Measurements from ENCODE around the gene BCKDHA.

BCKDHA gene

GRCh38 chr19:41397086-41398049, at the start of gene BCKDHA, which contains the start of gene EXOSC5:
Gene BCKDHA, plus strand, starts transcription at chr19:41397818. Its CDS starts 10 bp downstream, at chr19:41397828.
Gene EXOSC5, minus strand, starts transcription at chr19:41397359. Its CDS starts 31 bp downstream, at chr19:41397328.
- peak; percentile 100 for DNase-seq

GRCh38 chr19:41350735-41351338, 46.8 kb upstream of the BCKDHA start:
- DNase-seq = no peak

- DNase-seq = peak; percentile 89
These were observed 46.0 kb upstream of the BCKDHA start for GRCh38 chr19:41351339-41352245.

- no peak for DNase-seq
These were observed 45.4 kb upstream of the BCKDHA start for GRCh38 chr19:41352279-41352608.

- peak; percentile 78 for DNase-seq
These were observed 44.8 kb upstream of the BCKDHA start for GRCh38 chr19:41352609-41353465.

GRCh38 chr19:41353466-41354342, 43.9 kb upstream of the BCKDHA start, which contains the start of gene TGFB1:
Gene TGFB1, minus strand, starts transcription at chr19:41353922. Its CDS starts 878 bp downstream, at chr19:41353044.
- peak; percentile 96 for DNase-seq

GRCh38 chr19:41354343-41354953, 43.2 kb upstream of the BCKDHA start:
- DNase-seq = no peak

- DNase-seq = no peak
These were observed 42.6 kb upstream of the BCKDHA start for GRCh38 chr19:41355035-41355434.

GRCh38 chr19:41355802-41356201, 41.8 kb upstream of the BCKDHA start:
- no peak for DNase-seq

GRCh38 chr19:41356984-41357739, 40.5 kb upstream of the BCKDHA start:
- no peak for DNase-seq

GRCh38 chr19:41357746-41358145, 39.9 kb upstream of the BCKDHA start:
- DNase-seq = no peak

GRCh38 chr19:41359741-41360140, 37.9 kb upstream of the BCKDHA start:
- no peak for DNase-seq

GRCh38 chr19:41362143-41362847, 35.3 kb upstream of the BCKDHA start:
- DNase-seq = no peak

- DNase-seq = no peak
These were observed 34.3 kb upstream of the BCKDHA start for GRCh38 chr19:41363371-41363752.

- peak; percentile 99 for DNase-seq
These were observed 33.7 kb upstream of the BCKDHA start, which contains the start of gene B9D2 for GRCh38 chr19:41363753-41364523. Gene B9D2, minus strand, starts transcription at chr19:41364149. Its CDS starts 630 bp downstream, at chr19:41363519.

- DNase-seq = no peak
These were observed 32.9 kb upstream of the BCKDHA start for GRCh38 chr19:41364524-41365391.

GRCh38 chr19:41366089-41366488, 31.5 kb upstream of the BCKDHA start:
- DNase-seq = no peak

All from CD4-positive, alpha-beta T cell treated with Interleukin-4 for 4 hours (primary cell).